ENCODE results near the gene CYP4F8.

- TF ChIP-seq CTCF (IDR thresholded peaks at IDR 0.05) (no peak), EZH2 (IDR thresholded peaks at IDR 0.05; ENCODE audit: borderline replicate concordance, insufficient read depth, low read depth, low read length, poor library complexity, severe bottlenecking) (no peak)
These were observed 38.4 kb upstream of the CYP4F8 start for GRCh38 chr19:15576526-15577156.

Measured in B cell (primary cell).